Small intestine (tissue), 7 donors: ENCODE data around the gene DSG2. TPM values are rescaled to one million over a fixed set of nuclear protein-coding genes. Genes with fewer than 3 reads are reported as not detected.
"Not testable (repeated sequence)": the region's sequence is repeated elsewhere in the genome, so short reads cannot be mapped to it uniquely, and the experiment has no call there.

ENCODE experiments used
- DNase-seq, 2 donors: peaks; one replicate each; pipeline versions ENCODE4 v3.0.0 to v3.0.0-alpha.2; 2013
- FAIRE-seq: peaks from 2 replicates; lab custom pipeline; 2012; peaks lifted over from hg19 to GRCh38; lab: Jason Lieb, UNC
- H3K27ac ChIP-seq, 3 donors: one replicate each; pipeline ENCODE4 v1.5.1; 2013; ENCODE audit warnings: low read length in 2 of 3, mild to moderate bottlenecking in 2 of 3, control low read depth in 1 of 3, inconsistent platforms in 1 of 3, low read depth in 1 of 3, moderate library complexity in 1 of 3
- H3K27me3 ChIP-seq, 3 donors: one replicate each; pipeline ENCODE4 v1.6.1; 2013; ENCODE audit warnings: low read length in 3 of 3, inconsistent platforms in 1 of 3; ENCODE audit not compliant: control insufficient read depth in 3 of 3, insufficient read depth in 3 of 3
- H3K36me3 ChIP-seq, 3 donors: one replicate each; pipeline ENCODE4 v1.6.1; 2013; ENCODE audit warnings: low read length in 3 of 3, inconsistent platforms in 1 of 3, low read depth in 1 of 3, mild to moderate bottlenecking in 1 of 3, moderate library complexity in 1 of 3; ENCODE audit not compliant: control insufficient read depth in 3 of 3, insufficient read depth in 2 of 3
- H3K4me1 ChIP-seq, 3 donors: one replicate each; pipeline ENCODE4 v1.6.1; 2013; ENCODE audit warnings: low read length in 2 of 3, inconsistent platforms in 1 of 3, low read depth in 1 of 3, mild to moderate bottlenecking in 1 of 3, moderate library complexity in 1 of 3; ENCODE audit not compliant: control insufficient read depth in 3 of 3, insufficient read depth in 2 of 3
- H3K4me3 ChIP-seq, 3 donors: one replicate each; pipeline ENCODE4 v1.5.1; 2013; ENCODE audit warnings: low read length in 3 of 3, control low read depth in 1 of 3, inconsistent platforms in 1 of 3, low read depth in 1 of 3, mild to moderate bottlenecking in 1 of 3, moderate library complexity in 1 of 3
- H3K9me3 ChIP-seq, 2 donors: one replicate each; pipeline ENCODE4 v1.6.1; 2013; ENCODE audit warnings: low read depth in 1 of 2, low read length in 1 of 2; ENCODE audit not compliant: control insufficient read depth in 2 of 2, insufficient read depth in 1 of 2
- WGBS, 3 donors: extraction: QIAGEN DNeasy Blood & Tissue Kit; methylation state at CpG; one replicate each; pipeline ENCODE4 v1.1.7; 2013; 5-methylcytosine and 5-hydroxymethylcytosine counted together
- polyA plus RNA-seq, 4 donors: library from polyadenylated mRNA; stranded (reverse) in 3 of 4; unstranded in 1 of 4; fragments of 200-250 nt in 3 of 4; fragments of 120-200 nt in 1 of 4; gene quantifications; one replicate each; pipeline versions ENCODE4 v1.2.1 to v1.2.3, GENCODE V29; 2013
- donor health status: healthy with polysubstance abuse.
- donor health status: control.
- donor health status: control.
- donor health status: Bipolar disorder and iron deficiency.
- donor health status: healthy.

Gene DSG2
- polyA plus RNA-seq, 4 donors = 28.6 to 106 (median 47.9) TPM

GRCh38 chr18:31504455-31505147 lies 6.6 kb downstream of the DSG2 start:
- DNase-seq (no peak), FAIRE-seq (no peak)
- H3K36me3 ChIP-seq = peaks cover 0 to 2% (median 0%) of the 10 kb centered on the region in 3 donors
- no peaks in the 10 kb centered on the region for H3K9me3 ChIP-seq
- H3K4me3 ChIP-seq = no peak overlapping the region
- H3K27ac ChIP-seq = peak overlapping the region; percentile 22 to 52 (median 51)
- H3K4me1 ChIP-seq = peaks cover 4 to 18% (median 8%) of the 10 kb centered on the region in 3 donors
- WGBS, 3 donors = 50 to 68% (median 54%) methylated on average over 10 of the region's 10 CpGs
- H3K27me3 ChIP-seq = peaks cover 0 to 3% (median 0%) of the 10 kb centered on the region in 3 donors

GRCh38 chr18:31505156-31505555 lies 7.2 kb downstream of the DSG2 start:
- FAIRE-seq = no peak
- H3K4me1 ChIP-seq = peaks cover 4 to 13% (median 7%) of the 10 kb centered on the region in 3 donors
- H3K27me3 ChIP-seq = peaks cover 0 to 2% (median 0%) of the 10 kb centered on the region in 3 donors
- peak; percentile 45 to 46 for DNase-seq
- H3K9me3 ChIP-seq = no peaks in the 10 kb centered on the region
- WGBS, 3 donors = 18 to 55% (median 23%) methylated on average over 6 of the region's 6 CpGs
- no peak overlapping the region for H3K4me3 ChIP-seq
- peaks cover 0 to under 1% (median 0%) of the 10 kb centered on the region in 3 donors for H3K36me3 ChIP-seq
- peak overlapping the region; percentile 22 to 52 (median 51) for H3K27ac ChIP-seq

GRCh38 chr18:31506024-31506742 lies 8.2 kb downstream of the DSG2 start:
- Histone ChIP-seq H3K4me3 (no peak overlapping the region), H3K4me1 (peaks cover 4 to 13% (median 8%) of the 10 kb centered on the region in 3 donors), H3K27me3 (no peaks in the 10 kb centered on the region), H3K9me3 (no peaks in the 10 kb centered on the region), H3K36me3 (peaks cover 0 to 2% (median 0%) of the 10 kb centered on the region in 3 donors), H3K27ac (no peak overlapping the region)
- FAIRE-seq (no peak), DNase-seq (peak; percentile 30 to 50)
- 36 to 60% (median 59%) methylated on average over 5 of the region's 5 CpGs for WGBS, 3 donors

GRCh38 chr18:31507124-31507523 lies 9.1 kb downstream of the DSG2 start:
- H3K4me1 ChIP-seq = peaks cover 4 to 21% (median 7%) of the 10 kb centered on the region in 3 donors
- H3K27ac ChIP-seq, H3K36me3 ChIP-seq, H3K4me3 ChIP-seq, DNase-seq, H3K9me3 ChIP-seq, H3K27me3 ChIP-seq, FAIRE-seq: not testable (repeated sequence)
- 89 to 91% (median 91%) methylated on average over 2 of the region's 2 CpGs for WGBS, 3 donors

- Histone ChIP-seq H3K27ac (no peak overlapping the region), H3K4me1 (peaks cover 2 to 32% (median 7%) of the 10 kb centered on the region in 3 donors), H3K4me3 (no peak overlapping the region), H3K9me3 (no peaks in the 10 kb centered on the region), H3K27me3 (no peaks in the 10 kb centered on the region), H3K36me3 (peaks cover 0 to 2% (median 0%) of the 10 kb centered on the region in 3 donors)
- FAIRE-seq (no peak), DNase-seq (no peak)
- 16 to 60% (median 30%) methylated on average over 1 of the region's 1 CpG for WGBS, 3 donors
Measured at GRCh38 chr18:31508781-31509180, 10.8 kb downstream of the DSG2 start.

GRCh38 chr18:31509571-31509970 lies 11.6 kb downstream of the DSG2 start:
- H3K27ac ChIP-seq = peak overlapping the region in 2 of 3 donors; percentile 27 to 42
- no peak for FAIRE-seq

GRCh38 chr18:31510319-31510718 lies 12.3 kb downstream of the DSG2 start:
- no peak for FAIRE-seq
- Histone ChIP-seq H3K9me3 (no peaks in the 10 kb centered on the region), H3K36me3 (peaks cover 0 to 2% (median 0%) of the 10 kb centered on the region in 3 donors), H3K4me1 (peaks cover 2 to 29% (median 7%) of the 10 kb centered on the region in 3 donors), H3K4me3 (no peak overlapping the region), H3K27me3 (no peaks in the 10 kb centered on the region), H3K27ac (peak overlapping the region in 1 of 3 donors; percentile 45)
- peak; percentile 54 to 72 for DNase-seq

More at GRCh38 chr18:31509571-31509970, 11.6 kb downstream of the DSG2 start:
- H3K4me1 ChIP-seq = peaks cover 2 to 34% (median 7%) of the 10 kb centered on the region in 3 donors
- WGBS, 3 donors = 60 to 64% (median 64%) methylated on average over 3 of the region's 3 CpGs
- peaks cover 0 to 2% (median 0%) of the 10 kb centered on the region in 3 donors for H3K36me3 ChIP-seq
- no peak for DNase-seq
- no peaks in the 10 kb centered on the region for H3K27me3 ChIP-seq
- H3K9me3 ChIP-seq = no peaks in the 10 kb centered on the region
- H3K4me3 ChIP-seq = no peak overlapping the region

GRCh38 chr18:31511098-31511497 lies 13.1 kb downstream of the DSG2 start:
- H3K27ac ChIP-seq = peak overlapping the region; percentile 45 to 81 (median 62)
- 48 to 52% (median 52%) methylated on average over 6 of the region's 6 CpGs for whole genome bisulfite sequencing, 3 donors
- no peak for FAIRE-seq

More at GRCh38 chr18:31511098-31511497, 13.1 kb downstream of the DSG2 start:
- H3K27me3 ChIP-seq = no peaks in the 10 kb centered on the region
- no peak for DNase-seq
- H3K36me3 ChIP-seq = peaks cover 0 to 2% (median 0%) of the 10 kb centered on the region in 3 donors
- H3K9me3 ChIP-seq = no peaks in the 10 kb centered on the region
- no peak overlapping the region for H3K4me3 ChIP-seq
- H3K4me1 ChIP-seq = peaks cover 2 to 29% (median 5%) of the 10 kb centered on the region in 3 donors
